Measurements from ENCODE around the gene SLC5A11. TPM values are rescaled to one million over a fixed set of nuclear protein-coding genes. Genes with fewer than 3 reads are reported as not detected.

SLC5A11 gene
- total and polyA plus RNA-seq, 12 donors: 0.06 to 0.12 TPM; not detected in 10

DNA sequence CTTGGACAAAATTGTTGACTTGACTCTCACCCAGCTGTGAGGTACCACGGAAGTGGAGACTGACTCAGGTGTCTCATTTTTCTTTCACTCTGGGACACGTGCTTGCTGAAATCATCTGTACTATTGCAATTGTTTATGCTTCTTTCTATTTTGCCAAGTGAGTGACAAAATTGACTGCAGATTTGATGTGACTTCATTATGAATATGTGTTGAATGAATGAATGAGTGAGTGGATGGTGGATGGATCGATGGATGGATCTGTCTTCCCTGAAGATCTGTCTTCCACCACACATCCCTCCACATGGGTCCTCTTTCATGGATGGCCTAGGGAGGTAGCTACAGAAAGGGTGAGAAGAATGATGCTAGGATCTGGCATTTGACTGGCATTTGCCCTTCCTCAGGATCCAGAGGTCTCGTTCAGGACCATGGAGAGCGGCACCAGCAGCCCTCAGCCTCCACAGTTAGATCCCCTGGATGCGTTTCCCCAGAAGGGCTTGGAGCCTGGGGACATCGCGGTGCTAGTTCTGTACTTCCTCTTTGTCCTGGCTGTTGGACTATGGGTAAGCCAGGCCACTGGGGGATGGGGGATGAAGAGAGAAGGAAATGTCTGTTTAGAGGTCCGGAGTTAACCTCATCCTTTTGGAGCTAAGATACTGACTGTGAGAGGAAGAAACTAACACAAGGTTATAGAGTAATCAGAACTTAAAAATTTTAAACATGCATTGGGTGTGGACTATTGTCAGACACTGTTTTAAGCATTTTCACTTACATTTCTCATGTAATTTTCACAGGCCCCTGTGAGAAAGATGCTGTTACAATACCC, 12.7 kb downstream of the SLC5A11 start:
- ATAC-seq (peak in 4 of 8 donors; percentile 47 to 67 (median 58)), DNase-seq (peak; percentile 41 to 46)
- Histone ChIP-seq H3K36me3 (no peaks in the 10 kb centered on the region), H3K4me1 (peaks cover 0 to 10% (median 3%) of the 10 kb centered on the region in 9 donors), H3K27ac (no peak overlapping the region), H3K9me3 (peaks cover 0 to under 1% (median 0%) of the 10 kb centered on the region in 11 donors), H3K4me3 (no peak overlapping the region), H3K27me3 (peaks cover 0 to 10% (median 0%) of the 10 kb centered on the region in 7 donors)
- intact Hi-C loops (cut with DNase I): no loop called here
- no peak for TF ChIP-seq CTCF (IDR thresholded peaks at IDR 0.05)
- 25% methylated on average over 9 of the region's 9 CpGs for WGBS, 2 donors

GRCh38 chr16:24861461-24861860, 15.7 kb downstream of the SLC5A11 start:
- no peak overlapping the region for H3K4me3 ChIP-seq
- no peaks in the 10 kb centered on the region for H3K36me3 ChIP-seq
- ATAC-seq (no peak), DNase-seq (no peak)
- no peak overlapping the region for H3K27ac ChIP-seq
- peaks cover 0 to 29% (median 7%) of the 10 kb centered on the region in 11 donors for H3K9me3 ChIP-seq
- TF ChIP-seq CTCF (IDR thresholded peaks at IDR 0.05): no peak
- WGBS, 2 donors: 80 to 88% methylated on average over 1 of the region's 1 CpG
- no peaks in the 10 kb centered on the region for H3K4me1 ChIP-seq
- peaks cover 0 to 10% (median 0%) of the 10 kb centered on the region in 7 donors for H3K27me3 ChIP-seq
- intact Hi-C loops (cut with DNase I): no loop called here

GRCh38 chr16:24863582-24864437, 18.0 kb downstream of the SLC5A11 start:
- no peaks in the 10 kb centered on the region for H3K4me1 ChIP-seq
- H3K27me3 ChIP-seq: no peaks in the 10 kb centered on the region
- no peak for TF ChIP-seq CTCF (IDR thresholded peaks at IDR 0.05)
- H3K9me3 ChIP-seq: peaks cover 0 to 32% (median 7%) of the 10 kb centered on the region in 11 donors
- no peaks in the 10 kb centered on the region for H3K36me3 ChIP-seq
- 85 to 91% methylated on average over 3 of the region's 3 CpGs for WGBS, 2 donors
- intact Hi-C loops (cut with DNase I): no loop called here
- no peak overlapping the region for H3K27ac ChIP-seq
- ATAC-seq (no peak), DNase-seq (no peak)
- no peak overlapping the region for H3K4me3 ChIP-seq

- DNase-seq (no peak), ATAC-seq (no peak)
- TF ChIP-seq CTCF (IDR thresholded peaks at IDR 0.05): no peak
- no peaks in the 10 kb centered on the region for H3K4me1 ChIP-seq
- no peak overlapping the region for H3K27ac ChIP-seq
- intact Hi-C loops (cut with DNase I): no loop called here
- no peaks in the 10 kb centered on the region for H3K36me3 ChIP-seq
- H3K4me3 ChIP-seq: no peak overlapping the region
- WGBS, 2 donors: 78 to 81% methylated on average over 8 of the region's 8 CpGs
- peaks cover 0 to 25% (median 3%) of the 10 kb centered on the region in 11 donors for H3K9me3 ChIP-seq
- peaks cover 0 to 4% (median 0%) of the 10 kb centered on the region in 7 donors for H3K27me3 ChIP-seq
These were observed 23.3 kb downstream of the SLC5A11 start for GRCh38 chr16:24869033-24869432.

Measured in heart right ventricle (tissue), 16 donors.